Testis (tissue), 3 donors: Measurements from ENCODE around the gene WSB1. TPM values are rescaled to one million over a fixed set of nuclear protein-coding genes. Genes with fewer than 3 reads are reported as not detected.

Source experiments
- DNase-seq: peaks from one replicate; pipeline ENCODE4 v3.0.0-alpha.2; 2019
- H3K27ac ChIP-seq, 2 donors: fragments of 200-600 bp; sonication (generic); one replicate each; pipeline ENCODE4 v1.5.1; 2019
- H3K27me3 ChIP-seq: fragments of 200-600 bp; sonication (generic); one replicate; pipeline ENCODE4 v1.5.1; 2019
- H3K36me3 ChIP-seq: fragments of 200-600 bp; sonication (generic); one replicate; pipeline ENCODE4 v1.5.1; 2017; ENCODE audit warnings: low read depth; ENCODE audit errors: missing control alignments
- H3K4me1 ChIP-seq: fragments of 200-600 bp; sonication (generic); one replicate; pipeline ENCODE4 v1.5.1; 2019
- H3K4me3 ChIP-seq, 2 donors: fragments of 200-600 bp; sonication (generic); one replicate each; pipeline ENCODE4 v1.5.1; 2017 to 2019
- H3K9me3 ChIP-seq: fragments of 200-600 bp; sonication (generic); one replicate; pipeline ENCODE4 v1.5.1; 2017
- POLR2A ChIP-seq: fragments of 450-650 bp; IDR thresholded peaks from one replicate; pipeline ENCODE4 v1.6.1; 2017; ENCODE audit warnings: antibody characterized with exemption, mild to moderate bottlenecking, moderate library complexity
- WGBS, 2 donors: methylation state at CpG; one replicate each; pipeline ENCODE4 v1.1.5; 2018; 5-methylcytosine and 5-hydroxymethylcytosine counted together
- intact Hi-C: fragments of 100-400 bp; cut with DNase I; formaldehyde crosslinking; loops from one replicate; pipeline ENCODE4 v1.15.1; 2023; ENCODE audit warnings: low total_unique reads
- polyA plus RNA-seq: library from polyadenylated mRNA; stranded (reverse); fragments of 350-450 nt; fragmentation: Illumina TruSeq; extraction: RNeasy Lipid Tissue Mini Kit (QIAGEN cat#74804); gene quantifications from one replicate; pipeline ENCODE4 v1.2.3, GENCODE V29; 2014; ENCODE audit warnings: low read depth, low replicate concordance; ENCODE audit not compliant: insufficient read depth
- total RNA-seq, 2 donors: library from RNA; depleted of rRNA; stranded (reverse); fragments of >200 nt; gene quantifications; one replicate each; pipeline ENCODE4 v1.2.3, GENCODE V29; 2016
- TF ChIP-seq, protein P1 (sequence below), 3 experiments: fragments of 450-650 bp in 2 of 3; fragments of 200-600 bp in 1 of 3; sonication (generic) in 1 of 3; IDR thresholded peaks; one replicate each; pipeline ENCODE4 v1.5.1; 2016 to 2019; ENCODE audit warnings: antibody characterized with exemption in 3 of 3, mild to moderate bottlenecking in 2 of 3, moderate library complexity in 1 of 3

Gene WSB1
- total and polyA plus RNA-seq, 3 donors from 2014 or later = 126 to 189 (median 160) TPM

DNA sequence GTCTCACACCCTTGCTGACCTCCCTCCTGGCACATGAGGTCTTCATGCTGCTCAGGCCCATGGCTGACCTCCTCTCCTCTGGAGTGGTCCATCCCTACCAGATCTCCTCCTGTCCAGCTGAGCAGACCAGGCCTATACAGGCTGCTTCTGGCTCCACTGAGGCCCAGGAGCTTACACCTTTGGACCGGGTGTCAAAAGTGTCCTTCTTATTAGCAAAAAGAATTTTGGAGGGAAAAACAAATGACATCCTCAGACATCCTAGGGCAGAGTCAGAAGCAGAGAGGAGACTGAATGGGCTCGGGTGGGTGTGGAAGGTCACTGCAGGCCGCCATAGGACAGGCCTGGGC is 38.1 kb downstream of the WSB1 start:
- no peak for DNase-seq
- no peak for TF ChIP-seq POLR2A
- TF ChIP-seq, protein P1, sequence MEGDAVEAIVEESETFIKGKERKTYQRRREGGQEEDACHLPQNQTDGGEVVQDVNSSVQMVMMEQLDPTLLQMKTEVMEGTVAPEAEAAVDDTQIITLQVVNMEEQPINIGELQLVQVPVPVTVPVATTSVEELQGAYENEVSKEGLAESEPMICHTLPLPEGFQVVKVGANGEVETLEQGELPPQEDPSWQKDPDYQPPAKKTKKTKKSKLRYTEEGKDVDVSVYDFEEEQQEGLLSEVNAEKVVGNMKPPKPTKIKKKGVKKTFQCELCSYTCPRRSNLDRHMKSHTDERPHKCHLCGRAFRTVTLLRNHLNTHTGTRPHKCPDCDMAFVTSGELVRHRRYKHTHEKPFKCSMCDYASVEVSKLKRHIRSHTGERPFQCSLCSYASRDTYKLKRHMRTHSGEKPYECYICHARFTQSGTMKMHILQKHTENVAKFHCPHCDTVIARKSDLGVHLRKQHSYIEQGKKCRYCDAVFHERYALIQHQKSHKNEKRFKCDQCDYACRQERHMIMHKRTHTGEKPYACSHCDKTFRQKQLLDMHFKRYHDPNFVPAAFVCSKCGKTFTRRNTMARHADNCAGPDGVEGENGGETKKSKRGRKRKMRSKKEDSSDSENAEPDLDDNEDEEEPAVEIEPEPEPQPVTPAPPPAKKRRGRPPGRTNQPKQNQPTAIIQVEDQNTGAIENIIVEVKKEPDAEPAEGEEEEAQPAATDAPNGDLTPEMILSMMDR (IDR thresholded peaks at IDR 0.05) = no peak
- no peak overlapping the region for H3K4me3 ChIP-seq
- 79 to 83% methylated on average over 3 of the region's 3 CpGs for WGBS, 2 donors
- peaks cover 8% of the 10 kb centered on the region for H3K4me1 ChIP-seq
- no peaks in the 10 kb centered on the region for H3K36me3 ChIP-seq
- intact Hi-C loops = loop anchor here (1.0 kb wide), 1 partner anchor 88 kb away; no protein-coding TSS in a partner anchor
- peak overlapping the region; percentile 81 to 92 for H3K27ac ChIP-seq
- no peaks in the 10 kb centered on the region for H3K27me3 ChIP-seq
- H3K9me3 ChIP-seq = no peaks in the 10 kb centered on the region

DNA sequence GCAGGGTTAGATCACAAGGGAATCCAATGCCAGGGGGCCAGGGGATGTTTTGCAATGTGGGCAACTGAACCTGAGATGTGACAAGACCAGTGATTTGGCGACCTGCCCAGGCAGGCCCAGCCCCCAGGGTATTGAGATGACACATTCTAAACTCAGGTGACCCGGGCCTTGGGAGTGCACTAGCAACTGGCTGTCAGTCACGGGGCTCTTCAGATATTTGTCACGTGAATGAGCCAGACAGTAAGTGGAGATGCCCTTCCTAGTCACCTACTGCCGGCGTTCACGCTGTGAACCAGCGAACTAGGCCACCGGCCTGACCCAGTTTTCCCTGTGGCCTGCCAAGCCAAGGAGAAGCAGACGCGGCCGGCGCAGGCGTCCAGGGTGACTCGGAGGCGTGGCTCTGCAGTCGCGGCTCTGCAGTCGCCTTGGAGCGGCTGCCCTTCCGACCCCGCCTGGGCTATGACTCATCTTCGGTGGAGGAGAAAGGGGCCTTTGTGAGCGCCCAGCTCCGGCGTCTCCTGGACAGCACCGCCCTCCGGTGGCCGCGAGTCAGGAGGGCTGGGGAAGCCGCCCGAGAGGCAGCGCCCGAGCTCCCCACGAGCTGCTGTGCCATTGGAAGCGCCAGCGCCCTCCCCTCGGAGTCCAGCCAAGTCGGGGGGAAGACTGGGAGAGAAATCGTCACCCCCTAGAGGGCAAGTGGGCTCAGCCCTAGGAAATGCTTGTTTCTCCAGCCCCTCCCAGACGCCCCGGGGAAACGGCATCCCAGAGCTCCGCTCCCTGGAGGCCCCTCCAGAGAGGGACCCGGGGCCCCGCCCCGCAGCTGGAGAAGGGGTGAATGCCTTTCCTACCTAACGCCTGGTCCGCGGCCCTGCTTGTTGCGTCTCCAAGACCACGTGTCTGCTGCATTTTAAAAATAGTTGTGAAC is 38.8 kb downstream of the WSB1 start:
- TF ChIP-seq, protein P1 (IDR thresholded peaks at IDR 0.05) = peak; percentile 77 to 92 (median 91)
- no peak for TF ChIP-seq POLR2A
- peak overlapping the region; percentile 81 to 92 for H3K27ac ChIP-seq
- H3K4me1 ChIP-seq = peaks cover 8% of the 10 kb centered on the region
- H3K36me3 ChIP-seq = no peaks in the 10 kb centered on the region
- H3K9me3 ChIP-seq = no peaks in the 10 kb centered on the region
- 1 to 2% methylated on average over 20 to 45 of the region's 52 CpGs for WGBS, 2 donors
- DNase-seq = peak; percentile 98
- H3K4me3 ChIP-seq = peak overlapping the region; percentile 50 to 65
- no peaks in the 10 kb centered on the region for H3K27me3 ChIP-seq
- intact Hi-C loops = loop anchor here (1.0 kb wide), 1 partner anchor 88 kb away; no protein-coding TSS in a partner anchor

DNA sequence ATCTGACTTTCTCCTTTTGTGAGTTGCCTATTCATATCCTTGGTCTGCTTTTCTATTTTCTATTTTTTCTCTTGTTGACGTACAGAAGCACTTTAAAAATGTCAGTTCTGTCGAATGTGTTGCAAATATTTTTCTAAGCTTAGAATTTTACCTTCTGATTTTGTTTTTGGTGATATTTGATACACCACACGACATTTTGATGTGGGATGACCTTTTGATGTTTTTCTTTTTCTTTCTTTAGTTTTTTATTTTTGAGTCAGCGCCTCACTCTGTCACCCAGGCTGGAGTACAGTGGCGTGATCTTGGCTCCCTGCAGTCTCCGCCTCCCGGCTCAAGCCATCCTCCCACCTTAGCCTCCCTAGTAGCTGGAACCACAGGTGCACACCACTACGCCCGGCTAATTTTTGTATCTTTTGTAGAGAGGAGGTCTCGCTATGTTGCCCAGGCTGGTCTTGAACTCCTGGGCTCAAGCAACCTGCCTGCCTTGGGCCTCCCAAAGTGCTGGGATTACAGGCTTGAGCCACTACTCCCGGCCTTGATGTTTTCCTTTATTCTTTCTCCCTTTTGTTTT is 39.6 kb downstream of the WSB1 start:
- Histone ChIP-seq H3K9me3 (no peaks in the 10 kb centered on the region), H3K27me3 (no peaks in the 10 kb centered on the region), H3K4me1 (peaks cover 8% of the 10 kb centered on the region), H3K36me3 (no peaks in the 10 kb centered on the region), H3K27ac (peak overlapping the region; percentile 81 to 92), H3K4me3 (peak overlapping the region; percentile 50 to 65)
- DNase-seq = no peak
- WGBS, 2 donors = 29 to 32% methylated on average over 11 of the region's 11 CpGs
- TF ChIP-seq, protein P1 (IDR thresholded peaks at IDR 0.05) = no peak
- intact Hi-C loops = no loop called here

DNA sequence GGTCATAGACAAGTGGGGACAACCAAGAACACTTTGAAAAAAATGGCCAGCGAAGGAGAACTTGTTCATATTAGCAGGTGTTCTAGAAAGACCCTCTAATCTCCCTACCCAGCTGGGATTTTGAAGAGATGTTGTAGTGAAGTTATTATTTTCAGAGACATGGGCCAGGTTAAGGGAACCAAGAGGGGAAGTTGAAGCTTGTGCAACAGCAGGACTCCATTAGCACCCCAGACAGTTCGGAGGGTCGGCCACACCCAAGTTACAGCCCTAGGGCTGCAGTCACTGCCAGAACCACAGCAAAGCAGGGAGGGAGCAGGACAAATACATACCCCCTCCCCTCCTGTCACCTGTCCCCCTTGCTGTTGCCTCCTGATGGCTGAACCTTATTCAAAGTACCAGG is 42.3 kb downstream of the WSB1 start:
- Histone ChIP-seq H3K4me1 (peaks cover 13% of the 10 kb centered on the region), H3K9me3 (no peaks in the 10 kb centered on the region), H3K27me3 (no peaks in the 10 kb centered on the region), H3K27ac (no peak overlapping the region), H3K4me3 (no peak overlapping the region), H3K36me3 (no peaks in the 10 kb centered on the region)
- intact Hi-C loops = no loop called here
- no peak for TF ChIP-seq POLR2A
- TF ChIP-seq, protein P1 (IDR thresholded peaks at IDR 0.05) = no peak
- no peak for DNase-seq
- whole genome bisulfite sequencing, 2 donors = 81 to 88% methylated on average over 3 of the region's 3 CpGs
